K562 (cell line): ENCODE data around the gene DAP. TPM values are rescaled to one million over a fixed set of nuclear protein-coding genes. Genes with fewer than 3 reads are reported as not detected.

Source experiments
- CHD1 ChIP-seq: fragments of 200-600 bp; sonication (generic); IDR thresholded peaks from one replicate; pipeline ENCODE4 v1.6.1; 2012; ENCODE audit warnings: mild to moderate bottlenecking, moderate library complexity, low read length, inconsistent platforms
- GABPA ChIP-seq: fragments of 200-800 bp; sonication (Bioruptor generic); conservative IDR thresholded peaks from 2 replicates; pipeline ENCODE4 v1.6.1; 2016; ENCODE audit warnings: low read depth, missing genetic modification characterization, missing compliant biosample characterization
- GTF2E2 ChIP-seq: fragments of 200-800 bp; sonication (Bioruptor generic); IDR thresholded peaks from 2 replicates; pipeline ENCODE4 v1.6.1; 2016; ENCODE audit warnings: missing genetic modification characterization, missing compliant biosample characterization
- HMGN3 ChIP-seq: IDR thresholded peaks from 2 replicates; pipeline ENCODE4 v1.6.1; 2011; ENCODE audit warnings: borderline replicate concordance, low read depth, mild to moderate bottlenecking, mixed read lengths, low read length; ENCODE audit not compliant: insufficient read length; ENCODE audit errors: extremely low read depth
- JUND ChIP-seq, 2 experiments: IDR thresholded peaks; 2 replicates in 1 of 2; 3 replicates in 1 of 2; pipeline ENCODE4 v1.6.1; 2011; ENCODE audit warnings: borderline replicate concordance in 2 of 2, low read depth in 2 of 2, low read length in 2 of 2, improper control_type of control experiment in 1 of 2, missing biosample characterization in 1 of 2, missing genetic modification characterization in 1 of 2, missing genetic modification reagents in 1 of 2
- MAFG ChIP-seq: fragments of 450-650 bp; conservative IDR thresholded peaks from 2 replicates; pipeline ENCODE4 v1.6.1; 2016; ENCODE audit warnings: missing genetic modification characterization, missing compliant biosample characterization
- PBX2 ChIP-seq, 2 experiments: IDR thresholded peaks in 1 of 2; conservative IDR thresholded peaks in 1 of 2; 2 replicates each; pipeline ENCODE4 v1.6.1; 2016; ENCODE audit warnings: low read depth in 2 of 2, mild to moderate bottlenecking in 1 of 2, missing compliant biosample characterization in 1 of 2, missing genetic modification characterization in 1 of 2, moderate library complexity in 1 of 2
- POLR2A ChIP-seq: fragments of 450-650 bp; conservative IDR thresholded peaks from 2 replicates; pipeline ENCODE4 v1.6.1; 2016
- RBBP5 ChIP-seq: fragments of 200-600 bp; sonication (generic); IDR thresholded peaks from 2 replicates; pipeline ENCODE4 v1.6.1; 2012; ENCODE audit warnings: borderline replicate concordance, mild to moderate bottlenecking, low read length, control low read depth, inconsistent platforms; ENCODE audit not compliant: insufficient read depth, poor library complexity, severe bottlenecking
- SMARCE1 ChIP-seq: fragments of 450-650 bp; IDR thresholded peaks from 2 replicates; pipeline ENCODE4 v1.7.1; 2016; ENCODE audit warnings: mild to moderate bottlenecking
- SPI1 ChIP-seq: IDR thresholded peaks from 2 replicates; pipeline ENCODE4 v1.6.1; 2011; ENCODE audit warnings: low read depth, low read length, control low read depth, borderline replicate concordance
- TAF1 ChIP-seq: IDR thresholded peaks from 2 replicates; pipeline ENCODE4 v1.6.1; 2011; ENCODE audit warnings: mild to moderate bottlenecking, low read length, moderate library complexity; ENCODE audit not compliant: insufficient read depth, control insufficient read depth, severe bottlenecking; ENCODE audit errors: extremely low read depth
- TCF7 ChIP-seq: sonication (generic); IDR thresholded peaks from 2 replicates; pipeline ENCODE4 v1.6.1; 2016; ENCODE audit warnings: antibody characterized with exemption, borderline replicate concordance
- ZBTB11 ChIP-seq, 3 experiments: fragments of 200-800 bp in 1 of 3; fragments of 250-450 bp in 1 of 3; fragments of 450-650 bp in 1 of 3; sonication (Bioruptor Pico) in 1 of 3; sonication (Bioruptor generic) in 1 of 3; formaldehyde crosslinking in 1 of 3; IDR thresholded peaks; 2 replicates each; pipeline versions ENCODE4 v1.6.1 to v1.8.0; 2016 to 2022; ENCODE audit warnings: mild to moderate bottlenecking in 2 of 3, missing genetic modification characterization in 2 of 3, missing compliant biosample characterization in 1 of 3, moderate library complexity in 1 of 3
- ZKSCAN8 ChIP-seq: fragments of 200-800 bp; sonication (Bioruptor generic); IDR thresholded peaks from 2 replicates; pipeline ENCODE4 v1.6.1; 2016; ENCODE audit warnings: missing genetic modification characterization, missing compliant biosample characterization
- polyA plus RNA-seq, 8 experiments: library from polyadenylated mRNA; depleted of rRNA in 4 of 8; stranded (reverse) in 5 of 8; unstranded in 3 of 8; fragments of >200 nt; fragmentation: Nextera tagmentation in 2 of 8; fragmentation: Illumina TruSeq in 1 of 8; extraction: Ambion mirVana in 2 of 8; extraction: Trizol in 1 of 8; gene quantifications; 2 replicates each; pipeline versions ENCODE4 v1.2.1 to v1.2.3, GENCODE V29; 2011 to 2014; ENCODE audit warnings: inconsistent platforms in 1 of 8, missing spikeins in 1 of 8
- total RNA-seq, 7 experiments: library from RNA; depleted of rRNA in 6 of 7; stranded (reverse); fragments of >200 nt in 6 of 7; fragmentation: Illumina TruSeq in 2 of 7; extraction: Trizol in 2 of 7; gene quantifications; 2 replicates each; pipeline versions ENCODE4 v1.2.1 to v1.2.3, GENCODE V29; 2011 to 2021; ENCODE audit warnings: low replicate concordance in 1 of 7
- TF ChIP-seq, protein P1 (sequence below): sonication (generic); formaldehyde crosslinking; IDR thresholded peaks from 2 replicates; pipeline ENCODE4 v1.8.0; 2022; ENCODE audit warnings: mild to moderate bottlenecking, missing genetic modification reagents

The DAP gene
- total and polyA plus RNA-seq, 9 of the 15 experiments (the other 6 are each of a cell fraction or from before 2014, with no cell fraction given) = 14.1 to 151 (median 34.5) TPM

DNA sequence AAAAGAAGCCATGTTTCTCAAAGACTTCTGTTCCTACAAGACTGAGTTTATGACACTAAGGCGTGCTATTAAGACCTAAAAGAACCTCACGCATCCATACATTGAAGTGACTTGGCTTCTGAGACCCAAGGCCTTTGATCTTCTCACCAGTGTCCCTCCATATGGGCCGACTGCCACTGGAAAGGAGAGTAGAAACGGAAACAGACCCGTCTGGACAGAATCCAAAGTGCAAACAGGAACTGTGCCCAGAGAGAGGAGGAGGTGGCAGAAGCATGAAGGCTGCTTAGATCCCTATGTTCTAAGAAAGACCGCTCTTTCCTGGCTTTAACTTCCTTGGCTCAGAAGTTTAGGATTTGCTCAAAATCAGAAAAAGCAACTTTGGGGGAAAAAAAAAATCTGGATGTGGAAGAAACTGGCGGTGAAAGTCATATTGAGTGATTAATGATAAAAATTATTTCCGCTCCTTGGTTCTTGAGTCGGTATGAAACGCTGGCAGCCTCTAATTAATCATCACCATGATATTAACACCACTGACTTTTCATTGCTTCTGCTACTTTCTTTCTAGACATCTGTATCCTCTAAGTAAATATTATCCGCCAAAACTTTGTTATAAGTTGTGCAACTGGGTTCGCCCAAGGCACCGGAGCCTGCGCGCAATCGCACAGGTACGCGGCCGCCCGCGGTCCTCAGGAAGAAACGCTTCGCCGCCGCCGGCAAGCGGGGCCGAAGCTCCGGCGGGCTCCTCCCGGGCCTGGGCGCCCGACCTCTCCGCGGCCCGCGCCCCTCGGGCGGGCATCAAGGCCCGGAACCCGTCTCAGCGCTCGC is 726 bp downstream of the DAP start (continued):
- TF ChIP-seq JUND (IDR thresholded peaks at IDR 0.05; ENCODE audit: borderline replicate concordance, low read depth, low read length) = no peak
- peak; percentile 37; the same call in 1 of the 3 replicates for TF ChIP-seq JUND (tag; IDR thresholded peaks at IDR 0.05; ENCODE audit: borderline replicate concordance, low read depth, low read length)
- TF ChIP-seq, protein P1, sequence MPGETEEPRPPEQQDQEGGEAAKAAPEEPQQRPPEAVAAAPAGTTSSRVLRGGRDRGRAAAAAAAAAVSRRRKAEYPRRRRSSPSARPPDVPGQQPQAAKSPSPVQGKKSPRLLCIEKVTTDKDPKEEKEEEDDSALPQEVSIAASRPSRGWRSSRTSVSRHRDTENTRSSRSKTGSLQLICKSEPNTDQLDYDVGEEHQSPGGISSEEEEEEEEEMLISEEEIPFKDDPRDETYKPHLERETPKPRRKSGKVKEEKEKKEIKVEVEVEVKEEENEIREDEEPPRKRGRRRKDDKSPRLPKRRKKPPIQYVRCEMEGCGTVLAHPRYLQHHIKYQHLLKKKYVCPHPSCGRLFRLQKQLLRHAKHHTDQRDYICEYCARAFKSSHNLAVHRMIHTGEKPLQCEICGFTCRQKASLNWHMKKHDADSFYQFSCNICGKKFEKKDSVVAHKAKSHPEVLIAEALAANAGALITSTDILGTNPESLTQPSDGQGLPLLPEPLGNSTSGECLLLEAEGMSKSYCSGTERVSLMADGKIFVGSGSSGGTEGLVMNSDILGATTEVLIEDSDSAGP (CRISPR knock-in tag) = 0 out of 2 replicates have a peak, but pooled peaks have one; percentile 23
- TF ChIP-seq ZBTB11 (CRISPR knock-in tag; IDR thresholded peaks at IDR 0.05) = 0 out of 6 replicates have a peak, but pooled peaks of 1 of the 3 experiments have one; percentile 42
- TF ChIP-seq RBBP5 = peak; percentile 79
- 0 out of 2 replicates have a peak, but pooled peaks have one; percentile 39 for TF ChIP-seq SMARCE1
- TF ChIP-seq GTF2E2 = peak; percentile 62; the same call in 1 of the 2 replicates
- peak; percentile 36 for TF ChIP-seq CHD1
- TF ChIP-seq HMGN3 = no peak
- TF ChIP-seq TAF1 = peak; percentile 36
- peak; percentile 39; the same call in 1 of the 2 replicates for TF ChIP-seq ZKSCAN8 (CRISPR knock-in tag)
- TF ChIP-seq MAFG = no peak
- TF ChIP-seq PBX2 (CRISPR knock-in tag; IDR thresholded peaks at IDR 0.05; ENCODE audit: low read depth) = no peak
- peak; percentile 80 for TF ChIP-seq PBX2 (tag; conservative IDR thresholded peaks at IDR 0.05; ENCODE audit: low read depth)
- 0 out of 2 replicates have a peak, but pooled peaks have one; percentile 29 for TF ChIP-seq TCF7
- 0 out of 2 replicates have a peak, but pooled peaks have one; percentile 31 for TF ChIP-seq GABPA (tag)
- peak; percentile 73; the same call in 1 of the 2 replicates for TF ChIP-seq SPI1
- peak; percentile 31; the same call in 1 of the 2 replicates for TF ChIP-seq POLR2A
